SK-N-SH (cell line): ENCODE results near the gene CNTFR. TPM values are rescaled to one million over a fixed set of nuclear protein-coding genes. Genes with fewer than 3 reads are reported as not detected.

ENCODE experiments used
- CTCF ChIA-PET: fragments of 300-600, 350-600 bp; formaldehyde crosslinking; extraction: SDS; loops from one replicate; lab custom pipeline; 2021; lab: Yijun Ruan, JAX
- POLR2A ChIA-PET: fragments of 350-600 bp; sonication (Branson Sonifier 250); formaldehyde crosslinking; extraction: SDS; loops from one replicate; lab custom pipeline; 2020; ENCODE audit warnings: antibody characterized with exemption, inconsistent platforms; lab: Yijun Ruan, JAX
- DNase-seq: peaks from one replicate; pipeline ENCODE4 v3.0.0; 2012
- H2AFZ ChIP-seq: fragments of 200-600 bp; sonication (generic); 2 replicates; pipeline ENCODE4 v1.8.1; 2016; ENCODE audit warnings: antibody characterized with exemption, mild to moderate bottlenecking, low read depth
- H3F3A ChIP-seq: fragments of 200-600 bp; sonication (generic); replicated peaks from 2 replicates; pipeline ENCODE3; 2016; ENCODE audit warnings: antibody characterized with exemption, mild to moderate bottlenecking; ENCODE audit not compliant: insufficient read depth
- H3K27ac ChIP-seq, 2 experiments: fragments of 200-500 bp in 1 of 2; fragments of 200-600 bp in 1 of 2; sonication (Bioruptor generic) in 1 of 2; sonication (generic), shearing (Covaris generic) in 1 of 2; 2 replicates each; pipeline versions ENCODE4 v1.5.1 to v1.6.1; 2014 to 2016; ENCODE audit warnings: low read depth in 2 of 2, inconsistent platforms in 1 of 2, low read length in 1 of 2, mild to moderate bottlenecking in 1 of 2, mixed read lengths in 1 of 2
- H3K27me3 ChIP-seq: fragments of 200-600 bp; sonication (generic), shearing (Covaris generic); 2 replicates; pipeline ENCODE4 v1.6.1; 2016; ENCODE audit warnings: mixed run types; ENCODE audit not compliant: insufficient read depth
- H3K36me3 ChIP-seq, 2 experiments: fragments of 200-500 bp in 1 of 2; fragments of 200-600 bp in 1 of 2; sonication (Bioruptor generic) in 1 of 2; sonication (generic) in 1 of 2; replicated peaks in 1 of 2; 2 replicates each; pipeline versions ENCODE3 to v1.5.1; 2014 to 2016; ENCODE audit warnings: low read length in 1 of 2, mild to moderate bottlenecking in 1 of 2; ENCODE audit not compliant: insufficient read depth in 2 of 2, control insufficient read depth in 1 of 2
- H3K4me1 ChIP-seq, 2 experiments: fragments of 200-500 bp in 1 of 2; fragments of 200-600 bp in 1 of 2; sonication (Bioruptor generic) in 1 of 2; sonication (generic), shearing (Covaris generic) in 1 of 2; 2 replicates each; pipeline versions ENCODE4 v1.5.1 to v1.6.1; 2014 to 2016; ENCODE audit warnings: low read depth in 1 of 2, low read length in 1 of 2, mixed run types in 1 of 2; ENCODE audit not compliant: insufficient read depth in 2 of 2, control insufficient read depth in 1 of 2
- H3K4me2 ChIP-seq: fragments of 200-600 bp; sonication (generic), shearing (Covaris generic); 2 replicates; pipeline ENCODE4 v1.6.1; 2017; ENCODE audit warnings: mixed run types
- H3K4me3 ChIP-seq, 2 experiments: fragments of 200-500 bp in 1 of 2; fragments of 200-600 bp in 1 of 2; sonication (Bioruptor generic) in 1 of 2; sonication (generic), shearing (Covaris generic) in 1 of 2; 2 replicates each; pipeline versions ENCODE4 v1.5.1 to v1.8.1; 2014 to 2016; ENCODE audit warnings: low read depth in 2 of 2, inconsistent platforms in 1 of 2, low read length in 1 of 2, mild to moderate bottlenecking in 1 of 2, mixed read lengths in 1 of 2, moderate library complexity in 1 of 2
- H3K79me2 ChIP-seq: fragments of 200-600 bp; sonication (generic); 2 replicates; pipeline ENCODE4 v1.8.1; 2017; ENCODE audit warnings: mild to moderate bottlenecking; ENCODE audit not compliant: insufficient read depth
- H3K9ac ChIP-seq: fragments of 200-600 bp; sonication (generic); 2 replicates; pipeline ENCODE4 v1.6.1; 2017; ENCODE audit warnings: mixed run types
- H3K9me2 ChIP-seq: fragments of 200-600 bp; sonication (generic); 2 replicates; pipeline ENCODE4 v1.6.1; 2017; ENCODE audit warnings: mixed run types
- H3K9me3 ChIP-seq: fragments of 200-600 bp; sonication (generic); 2 replicates; pipeline ENCODE4 v1.6.1; 2017; ENCODE audit warnings: mixed run types, mild to moderate bottlenecking, moderate library complexity
- H4K20me1 ChIP-seq: fragments of 200-600 bp; sonication (generic); 2 replicates; pipeline ENCODE4 v1.6.1; 2017; ENCODE audit warnings: mild to moderate bottlenecking, mixed run types; ENCODE audit not compliant: insufficient read depth
- CHD2 ChIP-seq: fragments of 150-350 bp; IDR thresholded peaks from 2 replicates; pipeline ENCODE4 v1.6.1; 2018; ENCODE audit warnings: low read length; ENCODE audit not compliant: partially characterized antibody
- CTCF ChIP-seq: fragments of 200-600 bp; sonication (generic); IDR thresholded peaks from 2 replicates; pipeline ENCODE4 v1.6.1; 2017; ENCODE audit warnings: antibody characterized with exemption, mild to moderate bottlenecking, moderate library complexity
- EZH2phosphoT487 ChIP-seq: fragments of 200-600 bp; sonication (generic); IDR thresholded peaks from 2 replicates; pipeline ENCODE4 v1.6.1; 2017; ENCODE audit warnings: low read depth, mixed run types, mild to moderate bottlenecking, antibody characterized with exemption, moderate library complexity, borderline replicate concordance
- NRF1 ChIP-seq: IDR thresholded peaks from 2 replicates; pipeline ENCODE4 v1.6.1; 2012; ENCODE audit warnings: low read depth, mild to moderate bottlenecking, low read length
- RAD21 ChIP-seq: IDR thresholded peaks from 2 replicates; pipeline ENCODE4 v1.6.1; 2012; ENCODE audit warnings: mild to moderate bottlenecking, low read length
- SMC3 ChIP-seq: IDR thresholded peaks from 2 replicates; pipeline ENCODE4 v1.6.1; 2012; ENCODE audit warnings: low read depth, low read length, improper control_type of control experiment
- WGBS: methylation state at CpG from one replicate; pipeline ENCODE4 v1.1.6; 2017; ENCODE audit warnings: low lambda C conversion rate; 5-methylcytosine and 5-hydroxymethylcytosine counted together
- polyA plus RNA-seq, 3 experiments: library from polyadenylated mRNA; depleted of rRNA; stranded (reverse); fragments of >200 nt; gene quantifications; 2 replicates each; pipeline ENCODE4 v1.2.3, GENCODE V29; 2012

The CNTFR gene
- polyA plus RNA-seq, 1 of the 3 experiments (the other 2 are of a cell fraction): 1.8 TPM

GRCh38 chr9:34591917-34592866 is 2.7 kb upstream of the CNTFR start:
- ChIA-PET POLR2A (interaction anchor here (1.6 kb wide), 1 partner anchor 37 kb away, joined by 4 read pairs; no protein-coding TSS in a partner anchor), CTCF (interaction anchor here (0.6 to 9.8 kb wide), 77 partner anchors 9 to 361 kb away, joined by 3 to 507 read pairs (median 5); partner anchors contain the start of genes DCTN3, ENHO, MYORG and RPP25L)
- Histone ChIP-seq H4K20me1 (0 out of 2 replicates have a peak, but pooled peaks cover 4% of the 10 kb centered on the region), H3K27me3 (peaks cover 36% of the 10 kb centered on the region), H3K79me2 (no peaks in the 10 kb centered on the region), H3K9me3 (no peaks in the 10 kb centered on the region), H3K27ac (no peak overlapping the region), H2AFZ (no peak overlapping the region), H3K4me2 (no peak overlapping the region), H3K36me3 (no peaks in the 10 kb centered on the region), H3F3A (no peaks in the 10 kb centered on the region), H3K4me3 (peak overlapping the region in 1 of 2 experiments; percentile 46; a peak in 1 of 4 replicates), H3K4me1 (peaks cover 0 to 22% of the 10 kb centered on the region in 2 experiments; a peak in 1 of 4 replicates), H3K9ac (no peak overlapping the region), H3K9me2 (no peaks in the 10 kb centered on the region)
- no peak for DNase-seq
- TF ChIP-seq CTCF (peak; percentile 16; the same call in 1 of the 2 replicates), EZH2phosphoT487 (no peak)
- 43% methylated on average over 12 of the region's 16 CpGs for WGBS

- Histone ChIP-seq H3K9me3 (no peaks in the 10 kb centered on the region), H4K20me1 (0 out of 2 replicates have a peak, but pooled peaks cover 4% of the 10 kb centered on the region), H3K36me3 (no peaks in the 10 kb centered on the region), H2AFZ (no peak overlapping the region), H3K27ac (no peak overlapping the region), H3F3A (no peaks in the 10 kb centered on the region), H3K9me2 (no peaks in the 10 kb centered on the region), H3K4me2 (no peak overlapping the region), H3K4me1 (peaks cover 0 to 29% of the 10 kb centered on the region in 2 experiments; a peak in 1 of 4 replicates), H3K4me3 (peak overlapping the region in 1 of 2 experiments; percentile 46; a peak in 1 of 4 replicates), H3K27me3 (peaks cover 43% of the 10 kb centered on the region), H3K79me2 (no peaks in the 10 kb centered on the region), H3K9ac (no peak overlapping the region)
- DNase-seq: peak; percentile 95
- 57% methylated on average over 26 of the region's 60 CpGs for WGBS
- ChIA-PET CTCF (interaction anchor here (0.6 to 9.8 kb wide), 78 partner anchors 9 to 362 kb away, joined by 3 to 507 read pairs (median 6); partner anchors contain the start of genes DCTN3, ENHO, MYORG and RPP25L), POLR2A (interaction anchor here (1.6 kb wide), 1 partner anchor 36 kb away, joined by 4 read pairs; no protein-coding TSS in a partner anchor)
- TF ChIP-seq SMC3 (peak; percentile 99), CHD2 (peak; percentile 41), RAD21 (peak; percentile 95), CTCF (peak; percentile 75), NRF1 (no peak)
Observed at GRCh38 chr9:34591248-34591916, 1.9 kb upstream of the CNTFR start.
